Non-pigmented ciliary epithelial cell (primary cell): ENCODE measurements around the gene CTNNA3.
"Not testable (repeated sequence)": the region's sequence is repeated elsewhere in the genome, so short reads cannot be mapped to it uniquely, and the experiment has no call there.

Experiments used
- DNase-seq: peaks from one replicate; pipeline ENCODE4 v3.0.0-alpha.2; 2010; ENCODE audit warnings: low read depth

CTNNA3 gene

DNA sequence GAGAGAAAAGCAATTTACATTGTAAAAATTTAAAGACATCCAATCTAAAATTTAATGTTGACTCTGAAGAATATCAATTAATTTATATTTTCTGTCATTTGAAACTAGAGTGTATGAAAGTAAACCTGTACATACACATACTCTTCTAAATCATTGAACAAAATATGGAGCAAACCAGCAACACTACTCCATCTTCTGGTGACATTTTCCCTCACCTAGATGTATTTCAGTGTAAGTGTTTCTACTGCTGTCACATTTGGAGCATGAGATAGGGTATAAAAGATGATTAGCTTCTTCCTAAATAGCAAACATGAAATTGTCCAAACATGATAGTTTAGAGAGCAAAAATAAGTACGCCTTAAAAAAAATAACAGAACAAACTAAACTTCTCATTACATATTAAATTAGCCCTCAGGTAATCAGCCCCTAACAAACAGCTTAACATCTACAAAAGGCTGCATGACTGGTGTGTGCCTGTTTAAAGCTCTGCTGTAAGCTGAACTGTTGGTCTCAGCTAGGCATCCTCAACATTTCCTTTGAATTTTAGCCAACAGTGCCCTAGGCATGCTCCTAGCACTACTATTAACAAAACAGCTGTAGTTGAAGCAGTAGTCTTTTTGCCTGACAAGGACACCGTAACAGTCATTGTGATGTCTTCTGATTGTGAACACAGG is 189.8 kb downstream of the CTNNA3 start:
- DNase-seq = no peak

DNA sequence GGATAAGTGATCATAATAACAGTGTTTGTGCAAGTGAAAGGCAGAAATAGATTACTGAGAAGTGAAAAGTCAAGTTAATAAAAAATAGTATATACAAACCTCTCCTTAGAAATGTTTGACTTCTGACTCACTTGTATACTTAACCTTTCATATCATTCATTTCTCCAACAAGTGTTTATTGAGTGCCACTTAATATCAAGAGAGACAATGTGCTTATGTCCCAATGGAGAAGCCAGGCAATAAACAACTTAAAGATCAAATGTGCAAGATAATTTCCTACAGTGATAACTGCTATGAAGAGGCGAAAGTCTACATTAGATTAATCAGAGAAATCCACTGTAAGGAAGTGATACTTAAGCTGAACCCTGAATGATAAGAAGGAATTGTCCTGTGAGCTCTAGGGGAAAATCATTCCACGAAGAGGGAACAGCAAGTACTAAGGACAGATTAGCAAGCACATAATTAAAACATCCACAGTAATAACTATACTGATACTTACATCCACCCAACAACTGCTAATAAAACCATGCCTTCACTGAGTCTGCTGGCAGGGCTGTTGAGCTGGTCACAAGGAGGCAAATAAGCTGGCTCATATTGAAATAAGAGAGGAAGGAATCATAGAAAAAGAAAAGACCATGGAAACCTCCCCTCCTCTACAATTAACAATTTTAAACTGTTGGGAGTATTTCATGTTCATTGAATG is 203.5 kb downstream of the CTNNA3 start:
- DNase-seq = no peak

DNA sequence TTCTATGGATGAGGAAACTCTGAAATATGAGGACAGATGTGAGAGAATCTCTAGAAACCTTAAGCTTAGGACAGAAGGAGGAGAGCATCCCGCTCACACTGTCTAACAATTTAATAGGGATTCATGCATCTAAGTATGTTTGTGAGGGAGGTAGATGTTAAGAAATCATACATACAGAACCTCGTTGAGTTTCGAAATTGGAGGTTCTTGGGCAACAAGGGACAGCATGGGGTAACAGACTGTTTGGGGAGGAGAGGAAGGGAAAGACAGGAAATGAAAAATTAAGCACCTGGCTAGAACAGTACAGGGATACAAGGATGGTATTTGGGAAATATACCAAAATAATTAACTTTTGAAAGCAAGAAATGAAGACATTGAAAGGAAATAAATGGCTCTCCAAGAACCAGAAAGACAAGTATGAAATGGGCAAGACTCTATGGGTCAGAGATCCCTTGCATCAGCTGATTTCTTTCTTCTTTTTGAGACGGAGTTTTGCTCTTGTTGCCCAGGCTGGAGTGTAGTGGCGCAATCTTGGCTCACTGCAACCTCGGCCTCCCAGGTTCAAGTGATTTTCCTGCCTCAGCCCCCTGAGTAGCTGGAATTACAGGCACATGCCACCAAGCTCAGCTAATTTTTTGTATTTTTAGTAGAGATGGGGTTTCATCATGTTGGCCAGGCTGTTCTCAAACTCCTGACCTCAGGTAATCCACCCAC is 207.9 kb downstream of the CTNNA3 start:
- no peak for DNase-seq

- no peak for DNase-seq
Observed at GRCh38 chr10:67487199-67487598, 208.8 kb downstream of the CTNNA3 start.

- DNase-seq = no peak
Observed at GRCh38 chr10:67477868-67478267, 218.1 kb downstream of the CTNNA3 start.

DNA sequence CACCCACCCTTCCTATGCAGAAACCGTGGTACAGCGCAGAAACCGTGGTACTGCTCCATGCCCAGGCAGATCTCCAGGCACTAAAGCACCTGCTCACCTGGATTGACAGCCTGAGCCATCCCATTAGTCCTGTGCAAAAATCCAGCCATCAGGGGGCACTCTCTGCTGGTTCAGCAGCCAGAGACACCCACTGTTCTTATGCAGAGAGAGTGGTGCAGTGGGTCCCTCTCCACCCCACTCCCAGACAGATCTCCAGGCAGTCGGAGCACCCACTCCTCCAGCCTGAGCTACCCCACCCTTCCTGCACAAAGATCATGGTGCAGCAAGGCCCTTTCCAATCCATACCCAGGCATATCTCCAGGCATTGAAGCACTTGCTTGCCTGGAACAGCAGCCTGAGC is 219.8 kb downstream of the CTNNA3 start:
- no peak for DNase-seq

DNA sequence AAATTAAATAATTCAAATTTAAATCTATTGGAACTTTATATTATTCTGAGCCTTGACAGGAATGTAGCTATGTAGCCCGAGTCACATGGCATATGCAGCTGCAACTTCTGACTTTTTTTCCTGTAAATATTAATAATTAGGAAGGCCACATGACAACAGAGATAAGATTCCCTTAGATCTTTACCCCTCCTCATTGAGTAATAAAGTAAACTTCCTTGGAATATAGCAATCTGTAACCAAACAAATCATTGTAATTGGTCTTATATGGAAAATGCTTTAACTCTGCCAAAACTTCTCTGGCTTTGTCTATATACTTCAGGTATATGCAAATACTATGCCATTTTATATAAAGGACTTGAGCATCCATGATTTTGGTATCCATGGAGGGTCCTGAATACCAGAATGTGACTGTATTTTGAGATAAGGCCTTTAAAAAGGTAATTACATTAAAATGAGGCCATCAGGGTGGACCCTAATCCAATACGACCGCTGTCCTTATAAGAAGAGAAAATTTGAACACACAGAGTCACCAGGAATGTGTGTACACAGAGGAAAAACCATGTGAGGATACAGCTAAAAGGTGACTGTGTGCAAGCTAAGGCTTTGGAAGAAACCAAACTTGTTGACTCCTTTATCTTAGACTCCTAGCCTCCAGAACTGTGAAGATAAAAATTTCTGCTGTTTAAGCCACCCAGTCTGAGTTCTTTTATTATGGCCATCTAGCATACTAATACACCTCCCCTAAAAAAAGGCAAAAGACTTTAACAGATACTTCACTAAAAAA is 222.0 kb downstream of the CTNNA3 start:
- DNase-seq = no peak

DNA sequence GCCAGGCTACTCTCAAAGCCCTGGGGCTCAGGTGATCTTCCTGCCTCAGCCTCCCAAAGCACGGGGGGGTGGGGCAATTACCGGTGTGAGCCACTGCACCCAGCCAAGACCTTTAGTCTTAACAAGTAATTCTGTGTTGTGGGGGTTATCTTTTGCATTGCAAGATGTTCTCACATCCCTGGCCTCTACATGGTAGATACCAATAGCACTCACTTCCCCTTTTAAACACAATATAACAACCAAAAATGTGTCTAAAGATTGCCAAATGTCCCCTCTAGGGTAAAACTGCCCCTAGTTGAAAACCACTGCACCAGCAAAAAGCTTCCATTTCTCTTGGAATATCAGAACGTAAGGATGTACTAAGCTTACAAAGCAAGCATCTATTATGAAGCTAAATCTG is 225.0 kb downstream of the CTNNA3 start:
- no peak for DNase-seq

DNA sequence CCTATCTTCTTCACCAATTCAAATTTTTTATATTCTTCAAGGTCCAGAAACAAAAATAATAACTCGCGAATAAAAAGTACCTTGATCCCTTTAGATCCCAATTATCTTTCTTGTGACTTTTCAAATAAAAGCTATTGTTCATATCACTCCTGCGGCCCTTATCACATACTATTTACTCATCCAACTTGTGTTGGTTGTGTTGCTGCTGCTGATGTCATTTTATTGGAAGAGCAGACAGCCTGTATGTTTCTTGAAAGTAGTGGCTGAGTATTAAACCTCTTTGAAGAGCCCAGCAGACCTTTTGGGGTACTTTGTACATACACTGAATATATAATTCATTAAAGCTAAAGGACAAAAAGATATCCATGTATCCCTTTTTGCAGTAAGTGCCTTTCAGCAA is 231.7 kb downstream of the CTNNA3 start:
- no peak for DNase-seq

DNA sequence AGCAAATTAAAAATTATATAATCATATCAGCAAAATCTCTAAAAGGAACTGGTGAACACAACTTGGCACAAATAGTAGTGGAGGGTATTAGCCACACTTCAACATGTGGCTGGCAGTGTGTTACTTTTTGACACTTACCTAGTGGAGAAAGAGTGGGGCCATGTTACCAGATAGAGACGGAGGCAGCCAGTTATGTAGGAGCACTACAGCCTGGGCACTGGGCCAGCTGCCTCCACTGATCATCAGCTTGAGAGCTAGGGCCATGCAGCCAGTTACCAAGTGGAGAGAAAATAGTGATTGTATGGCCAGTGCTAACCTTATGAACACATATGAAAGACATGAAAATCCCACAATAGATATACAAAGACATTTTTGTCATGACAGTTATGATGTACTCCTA is 243.1 kb downstream of the CTNNA3 start:
- DNase-seq = no peak

- no peak for DNase-seq
Observed at GRCh38 chr10:67438605-67439304, 257.2 kb downstream of the CTNNA3 start.

GRCh38 chr10:67433276-67433675 is 262.7 kb downstream of the CTNNA3 start:
- DNase-seq = no peak

DNA sequence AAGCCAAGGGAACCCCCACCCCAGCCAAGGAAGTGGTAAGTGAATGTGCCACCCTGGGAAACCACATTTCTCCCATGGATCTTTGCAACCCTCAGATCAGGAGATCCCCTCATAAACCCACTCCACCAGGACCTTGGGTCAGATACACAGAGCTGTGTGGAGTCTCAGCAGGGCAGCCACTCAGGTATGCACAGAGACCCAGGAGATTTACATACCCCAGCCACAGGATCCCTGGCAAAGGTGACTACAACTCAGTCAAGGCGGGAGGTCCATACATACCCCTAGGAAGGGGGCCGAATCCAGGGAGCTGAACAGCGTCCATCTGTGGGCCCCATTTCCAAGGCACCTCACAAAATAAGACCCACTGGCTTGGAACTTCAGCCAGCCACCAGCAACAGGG is 293.4 kb downstream of the CTNNA3 start:
- no peak for DNase-seq

GRCh38 chr10:67401711-67402110 is 294.3 kb downstream of the CTNNA3 start:
- DNase-seq = no peak

GRCh38 chr10:67386841-67387533 is 309.0 kb downstream of the CTNNA3 start:
- not testable (repeated sequence) for DNase-seq

GRCh38 chr10:67386260-67386659 is 309.7 kb downstream of the CTNNA3 start:
- no peak for DNase-seq

DNA sequence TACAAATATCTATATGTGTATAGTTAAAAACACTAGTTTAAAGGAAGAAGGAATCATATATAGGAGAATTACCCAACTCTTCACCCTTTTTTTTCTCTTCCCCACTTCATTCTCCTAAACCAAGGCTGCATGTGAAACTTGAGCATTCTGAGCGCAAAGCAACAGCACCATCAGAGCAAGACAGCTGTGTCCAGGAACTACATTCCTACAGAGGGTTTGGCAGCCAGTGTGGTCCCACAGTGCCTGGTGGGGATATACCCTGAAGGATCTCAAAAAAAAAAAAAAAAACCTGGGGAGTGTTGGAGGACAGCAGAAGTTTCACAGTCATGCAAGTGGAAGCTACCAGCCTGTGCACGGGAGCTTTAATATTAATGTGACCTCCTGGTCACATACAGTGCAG is 310.4 kb downstream of the CTNNA3 start:
- no peak for DNase-seq

- DNase-seq = no peak
Observed at GRCh38 chr10:67385089-67385488, 310.9 kb downstream of the CTNNA3 start.

- no peak for DNase-seq
Observed at GRCh38 chr10:67331121-67331910, 364.7 kb downstream of the CTNNA3 start.
